ENCODE results near the gene NFS1.

GRCh38 chr20:35627121-35627520 lies 72.0 kb downstream of the NFS1 start:
- TF ChIP-seq CTCF (IDR thresholded peaks at IDR 0.05; ENCODE audit: low read depth, low read length, missing input control) (no peak), GABPA (IDR thresholded peaks at IDR 0.05 in 1 of 2, conservative IDR thresholded peaks at IDR 0.05 in 1 of 2) (no peak), REST (IDR thresholded peaks at IDR 0.05) (no peak), TAF1 (conservative IDR thresholded peaks at IDR 0.05) (no peak), YY1 (IDR thresholded peaks at IDR 0.05) (no peak), EGR1 (IDR thresholded peaks at IDR 0.05; ENCODE audit: low read depth in 2 of 2) (no peak)

Data from liver (tissue), 3 donors.